ENCODE measurements around the gene NCOA1.

DNA sequence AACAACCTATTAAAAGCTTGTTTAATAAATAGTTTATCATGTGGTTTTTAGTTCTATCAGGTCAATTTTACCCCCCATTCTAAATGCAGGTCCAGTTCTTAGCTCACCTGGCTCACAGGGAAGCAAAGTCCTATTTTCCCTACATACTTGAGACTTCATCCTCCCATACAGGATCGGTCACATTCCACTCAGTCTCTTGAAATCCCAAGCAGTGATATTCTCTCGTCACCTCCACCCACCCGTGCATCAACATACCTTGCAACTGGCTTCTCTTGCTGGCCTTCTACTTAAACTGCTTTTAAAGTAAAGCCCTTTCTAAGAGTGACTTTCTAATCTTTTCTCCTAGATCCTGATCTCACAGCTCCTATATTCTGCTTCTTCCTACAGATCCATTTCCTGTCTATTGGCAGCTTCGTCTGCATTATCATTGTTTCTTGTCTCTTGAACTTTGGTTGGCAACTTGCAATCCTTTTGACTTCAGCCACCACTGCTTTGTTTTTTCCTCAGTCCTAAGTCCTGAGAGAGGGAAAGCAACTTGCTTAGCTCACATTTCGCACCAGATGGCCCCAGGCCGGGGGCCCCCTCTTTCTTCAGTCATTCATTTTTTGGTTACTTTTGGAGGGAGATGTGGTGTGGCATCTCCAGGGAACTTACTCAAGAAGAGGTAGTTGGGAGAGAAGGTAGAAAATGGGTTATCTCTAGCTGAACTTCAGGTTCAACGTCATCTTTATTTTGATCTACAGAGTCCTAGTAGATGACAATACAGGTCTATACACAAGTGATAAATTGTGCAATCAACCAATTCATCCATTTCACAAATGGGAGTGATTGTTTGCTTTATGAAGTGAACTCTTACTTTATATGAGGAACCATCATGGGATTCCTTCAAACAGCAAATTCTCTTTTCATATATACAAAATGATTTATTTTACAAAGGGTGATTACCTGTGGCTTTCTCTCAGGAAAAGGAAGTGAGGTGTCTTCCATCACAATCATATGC lies 23.9 kb upstream of the NCOA1 start:
- TF ChIP-seq CTCF (IDR thresholded peaks at IDR 0.05; ENCODE audit: low read depth, low read length, poor library complexity, severe bottlenecking) = no peak
- TF ChIP-seq EZH2phosphoT487 (IDR thresholded peaks at IDR 0.05; ENCODE audit: borderline replicate concordance, low read length) = no peak
